HepG2 (cell line): ENCODE measurements around the gene SYNGR4. TPM values are rescaled to one million over a fixed set of nuclear protein-coding genes. Genes with fewer than 3 reads are reported as not detected.

ENCODE experiments used
- ARNT ChIP-seq: fragments of 450-650 bp; IDR thresholded peaks from 2 replicates; pipeline ENCODE4 v1.6.1; 2017
- FLYWCH1 ChIP-seq: sonication (generic); formaldehyde crosslinking; IDR thresholded peaks from 2 replicates; pipeline ENCODE4 v1.8.1; 2023; ENCODE audit warnings: mild to moderate bottlenecking, missing genetic modification reagents
- NCOA1 ChIP-seq: sonication (generic); formaldehyde crosslinking; IDR thresholded peaks from 2 replicates; pipeline ENCODE4 v1.9.0; 2021; ENCODE audit warnings: missing genetic modification reagents
- SCMH1 ChIP-seq: sonication (generic); formaldehyde crosslinking; IDR thresholded peaks from 2 replicates; pipeline ENCODE4 v1.9.0; 2021; ENCODE audit warnings: missing genetic modification reagents, mild to moderate bottlenecking, borderline replicate concordance
- THYN1 ChIP-seq: sonication (generic); formaldehyde crosslinking; IDR thresholded peaks from 2 replicates; pipeline ENCODE4 v1.8.1; 2023; ENCODE audit warnings: low read depth, mild to moderate bottlenecking, moderate library complexity, missing genetic modification reagents, borderline replicate concordance
- ZNF143 ChIP-seq: sonication (generic); formaldehyde crosslinking; IDR thresholded peaks from 2 replicates; pipeline ENCODE4 v1.4.0; 2020; ENCODE audit warnings: missing genetic modification reagents
- ZNF256 ChIP-seq: sonication (generic); formaldehyde crosslinking; conservative IDR thresholded peaks from 2 replicates; pipeline ENCODE4 v1.4.0; 2020; ENCODE audit warnings: missing genetic modification reagents
- ZNF383 ChIP-seq: sonication (generic); formaldehyde crosslinking; IDR thresholded peaks from 2 replicates; pipeline ENCODE4 v1.4.0; 2020; ENCODE audit warnings: missing genetic modification reagents, mild to moderate bottlenecking, borderline replicate concordance
- ZSCAN25 ChIP-seq: sonication (generic); formaldehyde crosslinking; IDR thresholded peaks from 2 replicates; pipeline ENCODE4 v1.8.0; 2022; ENCODE audit warnings: mild to moderate bottlenecking, missing genetic modification reagents
- polyA plus RNA-seq, 8 experiments: library from polyadenylated mRNA; depleted of rRNA in 3 of 8; stranded (reverse) in 7 of 8; unstranded in 1 of 8; fragments of >200 nt; fragmentation: Illumina TruSeq in 4 of 8; extraction: Trizol in 4 of 8; gene quantifications; 2 replicates each; pipeline versions ENCODE4 v1.2.1 to v1.2.3, GENCODE V29; 2011 to 2016; ENCODE audit warnings: low read depth in 4 of 8, missing spikeins in 1 of 8, mixed read lengths in 1 of 8; ENCODE audit not compliant: insufficient read depth in 1 of 8
- total RNA-seq, 5 experiments: library from RNA; depleted of rRNA; stranded (reverse); fragments of >200 nt; fragmentation: Illumina TruSeq; extraction: Trizol; gene quantifications; 2 replicates each; pipeline ENCODE4 v1.2.3, GENCODE V29; 2016; ENCODE audit warnings: low read depth in 1 of 5
- TF ChIP-seq, protein P1 (sequence below): sonication (generic); formaldehyde crosslinking; IDR thresholded peaks from 2 replicates; pipeline ENCODE4 v1.4.0; 2020; ENCODE audit warnings: missing genetic modification reagents, mild to moderate bottlenecking, borderline replicate concordance
- TF ChIP-seq, protein P2 (sequence below): sonication (generic); formaldehyde crosslinking; IDR thresholded peaks from 2 replicates; pipeline ENCODE4 v1.5.0; 2020; ENCODE audit warnings: mild to moderate bottlenecking, missing genetic modification reagents, borderline replicate concordance
- TF ChIP-seq, protein P3 (sequence below), 2 experiments: fragments of 450-650 bp in 1 of 2; sonication (generic) in 1 of 2; formaldehyde crosslinking in 1 of 2; IDR thresholded peaks; 2 replicates each; pipeline versions ENCODE4 v1.6.1 to v1.8.0; 2016 to 2022; ENCODE audit warnings: antibody characterized with exemption in 1 of 2, mild to moderate bottlenecking in 1 of 2, missing genetic modification reagents in 1 of 2

The SYNGR4 gene
- total and polyA plus RNA-seq, 2 of the 13 experiments (the other 11 are each of a cell fraction or from before 2014, with no cell fraction given): not detected

DNA sequence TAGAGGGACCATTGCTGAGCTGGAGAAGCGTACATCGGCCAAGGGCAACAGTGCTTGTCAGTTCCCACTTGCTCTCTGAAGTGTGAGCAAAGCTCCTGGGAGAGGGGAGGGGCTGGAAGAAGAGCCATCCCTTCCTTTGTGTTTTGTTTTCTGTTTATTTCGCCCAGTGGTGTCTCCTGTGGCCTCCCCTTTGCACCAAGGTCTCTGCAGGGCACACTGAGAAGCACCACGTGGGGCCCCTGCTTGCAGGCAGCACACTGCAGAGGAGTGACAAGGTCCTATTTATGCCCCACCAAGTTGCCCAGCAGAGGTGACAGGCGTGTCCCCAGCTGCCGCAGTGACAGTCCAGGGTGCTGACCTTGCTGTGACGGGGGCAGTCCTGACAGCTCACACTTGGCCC, 53.3 kb downstream of the SYNGR4 start (continued):
- TF ChIP-seq, protein P1, sequence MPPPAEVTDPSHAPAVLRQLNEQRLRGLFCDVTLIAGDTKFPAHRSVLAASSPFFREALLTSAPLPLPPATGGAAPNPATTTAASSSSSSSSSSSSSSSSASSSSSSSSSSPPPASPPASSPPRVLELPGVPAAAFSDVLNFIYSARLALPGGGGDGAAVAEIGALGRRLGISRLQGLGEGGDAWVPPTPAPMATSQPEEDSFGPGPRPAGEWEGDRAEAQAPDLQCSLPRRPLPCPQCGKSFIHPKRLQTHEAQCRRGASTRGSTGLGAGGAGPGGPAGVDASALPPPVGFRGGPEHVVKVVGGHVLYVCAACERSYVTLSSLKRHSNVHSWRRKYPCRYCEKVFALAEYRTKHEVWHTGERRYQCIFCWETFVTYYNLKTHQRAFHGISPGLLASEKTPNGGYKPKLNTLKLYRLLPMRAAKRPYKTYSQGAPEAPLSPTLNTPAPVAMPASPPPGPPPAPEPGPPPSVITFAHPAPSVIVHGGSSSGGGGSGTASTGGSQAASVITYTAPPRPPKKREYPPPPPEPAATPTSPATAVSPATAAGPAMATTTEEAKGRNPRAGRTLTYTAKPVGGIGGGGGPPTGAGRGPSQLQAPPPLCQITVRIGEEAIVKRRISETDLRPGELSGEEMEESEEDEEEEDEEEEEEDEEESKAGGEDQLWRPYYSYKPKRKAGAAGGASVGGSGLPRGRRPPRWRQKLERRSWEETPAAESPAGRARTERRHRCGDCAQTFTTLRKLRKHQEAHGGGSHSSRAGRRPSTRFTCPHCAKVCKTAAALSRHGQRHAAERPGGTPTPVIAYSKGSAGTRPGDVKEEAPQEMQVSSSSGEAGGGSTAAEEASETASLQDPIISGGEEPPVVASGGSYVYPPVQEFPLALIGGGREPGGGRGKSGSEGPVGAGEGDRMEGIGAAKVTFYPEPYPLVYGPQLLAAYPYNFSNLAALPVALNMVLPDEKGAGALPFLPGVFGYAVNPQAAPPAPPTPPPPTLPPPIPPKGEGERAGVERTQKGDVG (CRISPR knock-in tag): no peak
- TF ChIP-seq ARNT: no peak
- TF ChIP-seq ZNF143: no peak
- no peak for TF ChIP-seq ZNF256 (CRISPR knock-in tag)
- TF ChIP-seq, protein P2, sequence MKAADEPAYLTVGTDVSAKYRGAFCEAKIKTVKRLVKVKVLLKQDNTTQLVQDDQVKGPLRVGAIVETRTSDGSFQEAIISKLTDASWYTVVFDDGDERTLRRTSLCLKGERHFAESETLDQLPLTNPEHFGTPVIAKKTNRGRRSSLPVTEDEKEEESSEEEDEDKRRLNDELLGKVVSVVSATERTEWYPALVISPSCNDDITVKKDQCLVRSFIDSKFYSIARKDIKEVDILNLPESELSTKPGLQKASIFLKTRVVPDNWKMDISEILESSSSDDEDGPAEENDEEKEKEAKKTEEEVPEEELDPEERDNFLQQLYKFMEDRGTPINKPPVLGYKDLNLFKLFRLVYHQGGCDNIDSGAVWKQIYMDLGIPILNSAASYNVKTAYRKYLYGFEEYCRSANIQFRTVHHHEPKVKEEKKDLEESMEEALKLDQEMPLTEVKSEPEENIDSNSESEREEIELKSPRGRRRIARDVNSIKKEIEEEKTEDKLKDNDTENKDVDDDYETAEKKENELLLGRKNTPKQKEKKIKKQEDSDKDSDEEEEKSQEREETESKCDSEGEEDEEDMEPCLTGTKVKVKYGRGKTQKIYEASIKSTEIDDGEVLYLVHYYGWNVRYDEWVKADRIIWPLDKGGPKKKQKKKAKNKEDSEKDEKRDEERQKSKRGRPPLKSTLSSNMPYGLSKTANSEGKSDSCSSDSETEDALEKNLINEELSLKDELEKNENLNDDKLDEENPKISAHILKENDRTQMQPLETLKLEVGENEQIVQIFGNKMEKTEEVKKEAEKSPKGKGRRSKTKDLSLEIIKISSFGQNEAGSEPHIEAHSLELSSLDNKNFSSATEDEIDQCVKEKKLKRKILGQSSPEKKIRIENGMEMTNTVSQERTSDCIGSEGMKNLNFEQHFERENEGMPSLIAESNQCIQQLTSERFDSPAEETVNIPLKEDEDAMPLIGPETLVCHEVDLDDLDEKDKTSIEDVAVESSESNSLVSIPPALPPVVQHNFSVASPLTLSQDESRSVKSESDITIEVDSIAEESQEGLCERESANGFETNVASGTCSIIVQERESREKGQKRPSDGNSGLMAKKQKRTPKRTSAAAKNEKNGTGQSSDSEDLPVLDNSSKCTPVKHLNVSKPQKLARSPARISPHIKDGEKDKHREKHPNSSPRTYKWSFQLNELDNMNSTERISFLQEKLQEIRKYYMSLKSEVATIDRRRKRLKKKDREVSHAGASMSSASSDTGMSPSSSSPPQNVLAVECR (CRISPR knock-in tag): peak; percentile 42; the same call in 1 of the 2 replicates
- TF ChIP-seq NCOA1 (CRISPR knock-in tag): no peak
- no peak for TF ChIP-seq FLYWCH1 (CRISPR knock-in tag)
- TF ChIP-seq, protein P3, sequence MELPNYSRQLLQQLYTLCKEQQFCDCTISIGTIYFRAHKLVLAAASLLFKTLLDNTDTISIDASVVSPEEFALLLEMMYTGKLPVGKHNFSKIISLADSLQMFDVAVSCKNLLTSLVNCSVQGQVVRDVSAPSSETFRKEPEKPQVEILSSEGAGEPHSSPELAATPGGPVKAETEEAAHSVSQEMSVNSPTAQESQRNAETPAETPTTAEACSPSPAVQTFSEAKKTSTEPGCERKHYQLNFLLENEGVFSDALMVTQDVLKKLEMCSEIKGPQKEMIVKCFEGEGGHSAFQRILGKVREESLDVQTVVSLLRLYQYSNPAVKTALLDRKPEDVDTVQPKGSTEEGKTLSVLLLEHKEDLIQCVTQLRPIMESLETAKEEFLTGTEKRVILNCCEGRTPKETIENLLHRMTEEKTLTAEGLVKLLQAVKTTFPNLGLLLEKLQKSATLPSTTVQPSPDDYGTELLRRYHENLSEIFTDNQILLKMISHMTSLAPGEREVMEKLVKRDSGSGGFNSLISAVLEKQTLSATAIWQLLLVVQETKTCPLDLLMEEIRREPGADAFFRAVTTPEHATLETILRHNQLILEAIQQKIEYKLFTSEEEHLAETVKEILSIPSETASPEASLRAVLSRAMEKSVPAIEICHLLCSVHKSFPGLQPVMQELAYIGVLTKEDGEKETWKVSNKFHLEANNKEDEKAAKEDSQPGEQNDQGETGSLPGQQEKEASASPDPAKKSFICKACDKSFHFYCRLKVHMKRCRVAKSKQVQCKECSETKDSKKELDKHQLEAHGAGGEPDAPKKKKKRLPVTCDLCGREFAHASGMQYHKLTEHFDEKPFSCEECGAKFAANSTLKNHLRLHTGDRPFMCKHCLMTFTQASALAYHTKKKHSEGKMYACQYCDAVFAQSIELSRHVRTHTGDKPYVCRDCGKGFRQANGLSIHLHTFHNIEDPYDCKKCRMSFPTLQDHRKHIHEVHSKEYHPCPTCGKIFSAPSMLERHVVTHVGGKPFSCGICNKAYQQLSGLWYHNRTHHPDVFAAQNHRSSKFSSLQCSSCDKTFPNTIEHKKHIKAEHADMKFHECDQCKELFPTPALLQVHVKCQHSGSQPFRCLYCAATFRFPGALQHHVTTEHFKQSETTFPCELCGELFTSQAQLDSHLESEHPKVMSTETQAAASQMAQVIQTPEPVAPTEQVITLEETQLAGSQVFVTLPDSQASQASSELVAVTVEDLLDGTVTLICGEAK (IDR thresholded peaks at IDR 0.05): no peak
- TF ChIP-seq, protein P3 (CRISPR knock-in tag; IDR thresholded peaks at IDR 0.05): no peak
- TF ChIP-seq THYN1 (CRISPR knock-in tag): no peak
- no peak for TF ChIP-seq SCMH1 (CRISPR knock-in tag)
- no peak for TF ChIP-seq ZNF383 (CRISPR knock-in tag)
- TF ChIP-seq ZSCAN25 (CRISPR knock-in tag): no peak
